HUES6 (cell line): ENCODE measurements around the gene VPS41.

Experiments used
- H3K27ac ChIP-seq: 2 replicates; pipeline ENCODE4 v1.7.0; 2013; ENCODE audit warnings: low read depth, mild to moderate bottlenecking, low read length, inconsistent platforms
- H3K27me3 ChIP-seq: 2 replicates; pipeline ENCODE4 v1.6.1; 2013; ENCODE audit warnings: low read length; ENCODE audit not compliant: control insufficient read depth, insufficient read depth
- H3K36me3 ChIP-seq: 2 replicates; pipeline ENCODE4 v1.6.1; 2013; ENCODE audit warnings: low read length; ENCODE audit not compliant: control insufficient read depth, insufficient read depth
- H3K4me1 ChIP-seq: 2 replicates; pipeline ENCODE4 v1.6.1; 2013; ENCODE audit warnings: low read length; ENCODE audit not compliant: control insufficient read depth, insufficient read depth
- H3K4me3 ChIP-seq: 2 replicates; pipeline ENCODE4 v1.5.1; 2013; ENCODE audit warnings: low read depth, low read length
- H3K9ac ChIP-seq: one replicate; pipeline ENCODE4 v1.6.1; 2013; ENCODE audit warnings: mild to moderate bottlenecking, low read length
- H3K9me3 ChIP-seq: 2 replicates; pipeline ENCODE4 v1.6.1; 2013; ENCODE audit warnings: low read depth, low read length; ENCODE audit not compliant: control insufficient read depth, insufficient read depth

VPS41 gene

GRCh38 chr7:38694326-38694725 lies 214.7 kb downstream of the VPS41 start:
- H3K27ac ChIP-seq: no peak overlapping the region
- H3K4me1 ChIP-seq: no peaks in the 10 kb centered on the region
- H3K36me3 ChIP-seq: no peaks in the 10 kb centered on the region
- no peaks in the 10 kb centered on the region for H3K27me3 ChIP-seq
- H3K9ac ChIP-seq: no peak overlapping the region
- no peaks in the 10 kb centered on the region for H3K9me3 ChIP-seq
- no peak overlapping the region for H3K4me3 ChIP-seq

GRCh38 chr7:38686888-38687287 lies 222.1 kb downstream of the VPS41 start:
- Histone ChIP-seq H3K27ac (no peak overlapping the region), H3K9ac (no peak overlapping the region), H3K9me3 (no peaks in the 10 kb centered on the region), H3K36me3 (no peaks in the 10 kb centered on the region), H3K27me3 (no peaks in the 10 kb centered on the region), H3K4me1 (no peaks in the 10 kb centered on the region), H3K4me3 (no peak overlapping the region)

GRCh38 chr7:38685851-38686250 lies 223.1 kb downstream of the VPS41 start:
- Histone ChIP-seq H3K27ac (no peak overlapping the region), H3K9me3 (no peaks in the 10 kb centered on the region), H3K9ac (no peak overlapping the region), H3K27me3 (no peaks in the 10 kb centered on the region), H3K36me3 (no peaks in the 10 kb centered on the region), H3K4me1 (no peaks in the 10 kb centered on the region), H3K4me3 (no peak overlapping the region)

- Histone ChIP-seq H3K4me3 (no peak overlapping the region), H3K4me1 (no peaks in the 10 kb centered on the region), H3K27me3 (no peaks in the 10 kb centered on the region), H3K36me3 (no peaks in the 10 kb centered on the region), H3K9me3 (no peaks in the 10 kb centered on the region), H3K27ac (no peak overlapping the region), H3K9ac (no peak overlapping the region)
Measured at GRCh38 chr7:38682606-38683005, 226.4 kb downstream of the VPS41 start.

- Histone ChIP-seq H3K27me3 (no peaks in the 10 kb centered on the region), H3K4me1 (no peaks in the 10 kb centered on the region), H3K36me3 (no peaks in the 10 kb centered on the region), H3K9me3 (no peaks in the 10 kb centered on the region), H3K9ac (no peak overlapping the region), H3K4me3 (no peak overlapping the region), H3K27ac (no peak overlapping the region)
Measured at GRCh38 chr7:38681882-38682281, 227.1 kb downstream of the VPS41 start.

- H3K4me1 ChIP-seq: no peaks in the 10 kb centered on the region
- no peak overlapping the region for H3K27ac ChIP-seq
- no peaks in the 10 kb centered on the region for H3K27me3 ChIP-seq
Measured at GRCh38 chr7:38679419-38679818, 229.6 kb downstream of the VPS41 start.

GRCh38 chr7:38678698-38679054 lies 230.3 kb downstream of the VPS41 start:
- no peak overlapping the region for H3K27ac ChIP-seq
- H3K9me3 ChIP-seq: no peaks in the 10 kb centered on the region
- no peaks in the 10 kb centered on the region for H3K4me1 ChIP-seq
- H3K27me3 ChIP-seq: no peaks in the 10 kb centered on the region
- H3K36me3 ChIP-seq: no peaks in the 10 kb centered on the region
- H3K4me3 ChIP-seq: no peak overlapping the region
- no peak overlapping the region for H3K9ac ChIP-seq

More at GRCh38 chr7:38679419-38679818, 229.6 kb downstream of the VPS41 start:
- no peaks in the 10 kb centered on the region for H3K9me3 ChIP-seq
- no peak overlapping the region for H3K4me3 ChIP-seq
- H3K9ac ChIP-seq: no peak overlapping the region
- no peaks in the 10 kb centered on the region for H3K36me3 ChIP-seq

- H3K27me3 ChIP-seq: no peaks in the 10 kb centered on the region
- no peaks in the 10 kb centered on the region for H3K9me3 ChIP-seq
- H3K36me3 ChIP-seq: no peaks in the 10 kb centered on the region
- no peak overlapping the region for H3K27ac ChIP-seq
- H3K4me3 ChIP-seq: no peak overlapping the region
- no peaks in the 10 kb centered on the region for H3K4me1 ChIP-seq
- H3K9ac ChIP-seq: no peak overlapping the region
Measured at GRCh38 chr7:38677981-38678697, 230.9 kb downstream of the VPS41 start.

- no peak overlapping the region for H3K27ac ChIP-seq
- H3K4me3 ChIP-seq: no peak overlapping the region
- H3K9me3 ChIP-seq: no peaks in the 10 kb centered on the region
- no peaks in the 10 kb centered on the region for H3K36me3 ChIP-seq
- H3K4me1 ChIP-seq: no peaks in the 10 kb centered on the region
- no peak overlapping the region for H3K9ac ChIP-seq
- no peaks in the 10 kb centered on the region for H3K27me3 ChIP-seq
Measured at GRCh38 chr7:38675494-38676106, 233.4 kb downstream of the VPS41 start.

GRCh38 chr7:38674513-38674912 lies 234.5 kb downstream of the VPS41 start:
- Histone ChIP-seq H3K27me3 (no peaks in the 10 kb centered on the region), H3K27ac (no peak overlapping the region), H3K9ac (no peak overlapping the region), H3K4me3 (no peak overlapping the region), H3K9me3 (no peaks in the 10 kb centered on the region), H3K4me1 (no peaks in the 10 kb centered on the region), H3K36me3 (no peaks in the 10 kb centered on the region)

- Histone ChIP-seq H3K27ac (no peak overlapping the region), H3K27me3 (no peaks in the 10 kb centered on the region), H3K9ac (no peak overlapping the region), H3K4me3 (no peak overlapping the region), H3K36me3 (no peaks in the 10 kb centered on the region), H3K9me3 (no peaks in the 10 kb centered on the region), H3K4me1 (no peaks in the 10 kb centered on the region)
Measured at GRCh38 chr7:38673795-38674194, 235.2 kb downstream of the VPS41 start.
